Measurements from ENCODE around the gene PLCB4.

The PLCB4 gene

GRCh38 chr20:9402546-9402945 is 333.7 kb downstream of the PLCB4 start:
- DNase-seq (ENCODE audit: low read depth), result no peak

GRCh38 chr20:9403448-9403847 is 334.6 kb downstream of the PLCB4 start:
- no peak for DNase-seq (ENCODE audit: low read depth)

GRCh38 chr20:9407805-9408421 is 339.0 kb downstream of the PLCB4 start:
- DNase-seq (ENCODE audit: low read depth), result peak; percentile 57

DNA sequence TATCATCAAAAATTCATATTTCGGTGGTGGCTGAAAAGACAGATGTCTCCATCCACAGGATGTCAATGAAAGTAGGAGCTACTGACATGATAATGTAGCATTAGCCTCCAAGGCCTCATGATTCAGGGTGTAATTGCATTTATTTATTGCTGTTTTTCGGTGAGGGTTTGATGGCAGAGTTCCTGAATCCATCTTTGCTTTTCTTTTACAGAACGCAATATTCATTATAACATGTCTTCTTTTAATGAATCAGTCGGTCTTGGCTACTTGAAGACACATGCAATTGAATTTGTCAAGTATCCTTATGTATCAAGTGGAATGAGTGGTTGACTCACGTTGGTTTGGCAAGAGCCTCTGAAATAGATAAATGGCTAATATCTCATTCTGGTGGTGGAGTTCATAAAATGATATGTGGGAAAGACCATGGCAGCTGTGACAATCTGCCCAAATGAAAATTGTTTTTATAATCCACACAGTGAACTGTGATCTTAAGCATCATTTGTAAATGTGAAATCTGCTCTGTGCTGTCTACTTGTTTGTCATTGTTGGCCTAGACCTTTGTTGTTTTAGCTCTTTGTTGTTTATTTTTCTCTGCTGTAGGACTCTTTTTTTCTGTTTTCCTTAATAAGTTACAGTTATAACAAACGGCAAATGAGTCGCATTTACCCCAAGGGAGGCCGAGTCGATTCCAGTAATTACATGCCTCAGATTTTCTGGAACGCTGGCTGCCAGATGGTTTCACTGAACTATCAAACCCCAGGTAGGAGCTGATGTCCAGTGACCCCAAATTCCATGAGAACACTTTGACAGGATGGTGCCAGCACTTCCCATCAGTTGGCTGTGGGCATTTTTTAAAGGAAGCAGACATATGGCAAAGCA is 339.8 kb downstream of the PLCB4 start:
- DNase-seq (ENCODE audit: low read depth), result peak; percentile 55

- peak; percentile 54 for DNase-seq (ENCODE audit: low read depth)
Observed at GRCh38 chr20:9409352-9409751, 340.5 kb downstream of the PLCB4 start.

DNA sequence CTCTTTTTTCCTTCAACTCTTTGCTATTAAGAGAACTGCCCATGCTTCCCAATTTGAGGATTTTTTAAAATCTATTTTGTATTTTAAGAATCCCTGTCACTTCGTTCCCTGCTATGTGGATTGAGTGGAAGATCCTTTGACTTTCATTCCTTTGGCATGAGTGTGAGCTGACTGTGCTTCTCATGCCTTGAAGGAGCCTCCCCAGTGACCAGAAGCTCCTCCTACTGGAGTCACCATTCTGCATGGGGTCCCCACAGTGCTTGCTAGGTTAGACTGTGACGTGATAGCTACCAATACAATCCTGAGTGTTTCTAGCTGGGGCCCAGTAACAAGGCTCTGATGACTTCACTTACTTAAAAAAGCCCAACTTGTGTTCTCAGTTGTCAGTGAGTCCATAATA is 341.1 kb downstream of the PLCB4 start:
- DNase-seq (ENCODE audit: low read depth), result peak; percentile 90

- no peak for DNase-seq (ENCODE audit: low read depth)
Observed at GRCh38 chr20:9411833-9412232, 342.9 kb downstream of the PLCB4 start.

DNA sequence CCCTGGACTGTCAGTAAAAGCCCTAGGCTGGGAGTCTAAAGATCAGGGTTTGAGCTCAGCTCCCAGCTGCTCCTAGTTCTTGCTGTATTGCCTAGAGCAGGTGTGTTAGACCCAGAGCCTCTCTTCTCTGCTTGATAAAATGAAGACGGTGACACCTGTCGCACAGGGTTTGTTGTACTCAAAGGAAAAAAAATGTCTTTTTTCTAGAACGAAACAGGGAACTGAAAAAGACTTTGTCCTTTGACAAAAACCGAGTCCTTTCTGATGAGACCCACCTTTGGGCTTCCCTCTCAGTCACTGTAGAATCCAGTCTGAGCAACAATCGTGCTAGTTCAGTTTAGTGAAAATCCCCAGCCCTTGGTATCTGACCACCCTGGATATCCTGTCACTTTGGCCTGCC is 343.4 kb downstream of the PLCB4 start:
- no peak for DNase-seq (ENCODE audit: low read depth)

- no peak for DNase-seq (ENCODE audit: low read depth)
Observed at GRCh38 chr20:9413001-9413400, 344.1 kb downstream of the PLCB4 start.

DNA sequence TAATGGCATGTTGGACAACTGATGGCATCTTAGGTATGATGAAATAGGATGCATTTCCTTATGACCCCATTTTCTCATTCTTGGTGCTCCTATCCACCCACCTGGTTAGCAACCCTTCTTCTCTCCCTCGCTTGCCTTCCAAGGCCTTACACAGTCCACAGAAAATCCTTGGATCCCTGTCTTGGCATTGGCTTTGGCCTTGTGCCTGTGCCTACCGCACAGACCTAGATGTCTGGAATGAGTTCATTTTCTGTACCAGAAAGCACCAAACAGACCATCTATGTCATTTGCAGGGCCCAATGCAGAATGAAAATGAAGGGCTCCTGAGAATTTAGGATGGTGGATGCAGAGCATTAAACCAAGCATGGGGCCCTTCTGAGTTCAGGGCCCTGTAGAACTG is 346.5 kb downstream of the PLCB4 start:
- no peak for DNase-seq (ENCODE audit: low read depth)

- DNase-seq (ENCODE audit: low read depth), result no peak
Observed at GRCh38 chr20:9416421-9416820, 347.5 kb downstream of the PLCB4 start.

GRCh38 chr20:9417665-9418064 is 348.8 kb downstream of the PLCB4 start:
- no peak for DNase-seq (ENCODE audit: low read depth)

DNA sequence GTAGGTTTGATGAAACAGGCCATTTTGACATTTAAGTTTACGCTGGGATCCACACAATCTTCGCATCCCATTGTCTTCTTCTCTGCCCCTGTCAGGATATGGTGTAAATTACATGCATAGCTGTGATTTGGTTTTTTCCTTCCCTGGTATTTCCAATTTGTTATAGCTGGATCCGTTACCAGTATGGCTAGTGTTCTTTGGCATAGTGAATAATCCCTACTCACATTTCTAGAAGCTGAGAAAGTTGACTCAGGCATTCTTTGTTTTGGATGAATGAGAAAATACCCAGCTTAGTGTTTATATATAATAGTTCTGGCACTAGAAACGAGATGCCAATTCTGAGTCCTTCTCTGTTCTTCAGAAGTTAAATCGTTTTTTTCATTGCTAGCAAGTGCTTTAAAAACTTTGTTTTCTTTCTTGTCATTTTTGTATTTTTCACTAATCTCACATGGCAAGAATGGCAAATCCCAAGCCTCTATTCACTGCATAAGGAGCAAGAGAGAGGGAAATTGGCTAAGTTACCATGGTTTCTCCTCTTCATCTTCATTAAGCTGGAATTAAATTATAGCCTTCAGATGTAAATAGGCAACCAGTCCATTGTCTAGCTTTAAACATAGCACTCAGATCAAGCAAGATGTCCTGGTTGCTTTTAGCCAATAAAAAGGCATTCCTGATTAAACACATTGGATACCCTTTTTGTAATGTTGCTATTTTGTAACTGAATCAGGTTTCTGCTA is 353.6 kb downstream of the PLCB4 start:
- no peak for DNase-seq (ENCODE audit: low read depth)

DNA sequence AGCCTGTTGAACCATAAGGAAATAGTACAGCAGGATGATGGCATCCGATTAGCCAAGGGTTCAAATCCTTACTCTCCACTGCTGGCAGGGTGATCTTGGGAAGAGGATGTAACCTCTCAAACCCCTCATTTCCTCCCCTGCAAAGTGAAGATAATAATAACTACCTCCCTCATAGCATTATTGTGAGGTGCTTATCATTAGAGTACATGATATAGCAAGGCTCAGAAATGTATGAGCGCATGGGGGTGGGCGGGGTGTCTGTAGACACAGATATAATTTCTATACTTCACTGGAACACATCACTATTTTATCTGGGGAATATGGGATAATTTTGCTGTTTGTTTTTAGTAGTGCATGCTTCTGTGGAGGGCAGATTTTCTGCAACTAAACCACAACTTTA is 355.7 kb downstream of the PLCB4 start:
- no peak for DNase-seq (ENCODE audit: low read depth)

DNA sequence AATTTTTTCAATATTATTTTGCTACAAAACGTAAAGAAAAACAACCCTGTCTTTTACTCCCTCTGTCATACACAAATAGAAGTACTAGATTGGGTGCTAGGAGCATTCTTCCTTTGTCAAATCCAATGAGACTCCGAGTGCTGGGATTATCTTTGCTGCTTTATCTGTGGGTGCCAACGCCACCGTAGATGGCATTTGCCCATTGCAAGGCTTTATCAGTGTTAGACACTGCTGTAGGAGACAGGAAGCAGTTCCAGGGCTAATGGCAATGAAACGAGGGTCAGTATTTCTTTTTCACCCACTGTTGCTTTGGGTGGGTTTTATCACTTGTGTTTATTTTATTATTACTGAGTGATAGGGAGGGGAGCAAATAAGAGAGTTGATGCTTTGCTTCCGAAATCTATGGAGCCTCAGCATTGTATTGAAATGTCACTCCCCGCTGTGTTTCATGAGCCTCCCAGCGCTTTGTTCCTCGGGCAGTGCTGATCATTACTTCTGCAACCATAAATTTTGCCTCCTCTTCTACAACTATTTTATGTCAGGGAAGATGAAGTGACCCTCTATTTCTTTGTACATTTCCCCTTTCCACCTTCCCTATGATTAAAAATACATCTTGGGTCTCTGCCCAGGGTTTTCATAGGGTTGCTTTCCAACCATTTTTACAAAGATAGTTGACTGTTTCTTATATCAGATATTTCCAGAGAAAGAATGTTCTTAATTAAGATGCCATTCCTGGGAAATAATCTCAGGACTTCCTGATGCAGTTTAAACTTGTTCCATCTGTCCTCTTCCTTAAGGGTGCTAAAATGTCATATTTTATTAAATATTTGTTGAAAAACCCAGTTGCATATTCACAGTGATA is 358.8 kb downstream of the PLCB4 start:
- no peak for DNase-seq (ENCODE audit: low read depth)

- no peak for DNase-seq (ENCODE audit: low read depth)
Observed at GRCh38 chr20:9428292-9428607, 359.4 kb downstream of the PLCB4 start.

DNA sequence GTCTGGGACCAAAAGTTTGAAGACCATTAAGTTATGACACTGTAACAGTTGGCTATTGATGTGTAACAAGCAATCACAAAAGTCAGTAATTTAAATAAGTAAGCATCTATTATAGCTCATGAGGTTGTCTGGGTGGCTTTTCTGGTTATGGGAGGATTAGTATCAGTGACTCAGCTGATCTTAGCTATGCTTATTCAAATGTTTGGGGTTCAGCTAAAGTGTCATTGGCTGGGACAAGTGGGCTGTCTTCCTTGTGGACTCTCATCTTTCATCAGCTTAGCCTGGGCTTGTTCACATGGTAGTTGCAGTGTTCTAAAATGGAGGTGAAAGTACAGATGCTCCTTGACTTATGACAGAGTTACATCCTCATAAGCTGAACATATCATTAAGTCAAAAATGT is 370.9 kb downstream of the PLCB4 start:
- DNase-seq (ENCODE audit: low read depth), result no peak

DNA sequence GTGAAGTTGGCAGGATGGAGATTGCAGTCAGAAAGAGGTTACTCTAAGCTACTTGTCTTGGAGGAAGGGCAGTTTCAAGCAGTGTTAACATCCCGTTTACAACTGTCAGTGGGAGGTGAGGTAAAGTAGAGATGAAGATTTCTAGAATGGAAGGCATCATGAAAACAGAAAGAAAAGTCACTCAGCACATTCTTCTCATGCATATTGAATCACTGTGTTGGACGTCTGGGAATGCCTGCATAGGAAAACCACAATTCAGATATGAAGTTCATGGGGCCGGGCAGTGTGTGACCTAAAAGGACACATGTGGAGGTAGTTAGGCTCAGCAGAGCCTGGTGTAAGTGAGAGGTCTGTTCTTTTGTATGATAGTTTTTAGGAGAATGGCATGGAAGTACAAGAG is 372.0 kb downstream of the PLCB4 start:
- DNase-seq (ENCODE audit: low read depth), result no peak

GRCh38 chr20:9441948-9442347 is 373.1 kb downstream of the PLCB4 start:
- DNase-seq (ENCODE audit: low read depth), result no peak

- DNase-seq (ENCODE audit: low read depth), result no peak
Observed at GRCh38 chr20:9442858-9443257, 374.0 kb downstream of the PLCB4 start.

DNA sequence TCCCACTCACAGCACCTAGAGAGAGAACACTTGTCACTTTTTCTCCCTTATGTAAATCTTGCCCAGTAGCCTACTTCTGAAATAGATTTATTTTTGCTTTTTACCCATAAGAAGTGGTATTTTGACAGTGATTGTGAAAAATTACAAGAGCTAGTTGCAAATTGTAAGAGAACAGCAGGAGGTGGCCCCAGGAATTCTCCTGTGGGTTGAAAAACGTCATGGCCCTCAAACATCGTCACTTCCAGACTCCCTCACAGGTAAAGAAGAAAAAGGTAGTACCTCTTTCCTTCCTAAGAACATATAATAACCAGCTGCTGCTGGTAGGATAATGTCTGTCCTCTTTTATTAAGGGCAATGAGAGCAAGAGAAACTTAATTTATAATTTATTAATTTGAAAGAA is 376.0 kb downstream of the PLCB4 start:
- DNase-seq (ENCODE audit: low read depth), result no peak

DNA sequence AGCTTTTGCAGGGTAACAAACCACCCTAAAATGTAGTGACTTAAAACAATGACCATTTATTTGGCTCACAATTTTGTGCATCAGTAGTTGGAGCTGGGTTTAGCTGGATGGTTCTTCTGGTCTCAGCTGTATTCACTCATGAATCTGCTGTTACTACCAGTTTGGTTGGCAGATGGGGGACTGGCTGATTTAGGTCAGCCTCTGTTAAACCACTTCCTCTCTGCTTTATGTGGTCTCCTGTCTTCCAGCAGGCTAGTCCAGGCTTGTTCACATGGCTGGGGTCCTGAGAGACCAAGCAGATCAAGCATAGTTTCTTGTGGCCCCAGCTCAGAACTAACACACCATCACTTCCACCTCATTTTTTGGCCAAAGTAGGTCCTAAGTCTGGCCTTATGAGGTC is 378.3 kb downstream of the PLCB4 start:
- no peak for DNase-seq (ENCODE audit: low read depth)

Measured in HS-27A (cell line).